GM21360 (cell line): ENCODE measurements around the gene MAPK8IP1.

Experiments used
- ATAC-seq: cut with Tn5 transposase; IDR thresholded peaks from one replicate; pipeline ENCODE4 v1.9.1; 2021; ENCODE audit warnings: mild to moderate bottlenecking, moderate library complexity; ENCODE audit not compliant: unreplicated experiment

The MAPK8IP1 gene

GRCh38 chr11:45936511-45937054 lies 51.1 kb downstream of the MAPK8IP1 start:
- ATAC-seq = no peak

- no peak for ATAC-seq
Measured at GRCh38 chr11:45937916-45938315, 52.5 kb downstream of the MAPK8IP1 start.

- ATAC-seq = no peak
Measured at GRCh38 chr11:45939836-45940235, 54.4 kb downstream of the MAPK8IP1 start.

- no peak for ATAC-seq
Measured at GRCh38 chr11:45941285-45941684, 55.8 kb downstream of the MAPK8IP1 start.

GRCh38 chr11:45942381-45942780 lies 56.9 kb downstream of the MAPK8IP1 start:
- no peak for ATAC-seq

GRCh38 chr11:45945397-45945999 lies 60.0 kb downstream of the MAPK8IP1 start:
- no peak for ATAC-seq

GRCh38 chr11:45947885-45948284 lies 62.4 kb downstream of the MAPK8IP1 start:
- no peak for ATAC-seq

GRCh38 chr11:45948356-45948755 lies 62.9 kb downstream of the MAPK8IP1 start:
- no peak for ATAC-seq

- no peak for ATAC-seq
Measured at GRCh38 chr11:45949992-45950407, 64.5 kb downstream of the MAPK8IP1 start.
